Loucy (cell line): Measurements from ENCODE around the gene TMEM59L.

Source experiments
- H2AFZ ChIP-seq: fragments of 200-600 bp; sonication (generic); 2 replicates; pipeline ENCODE4 v1.6.0; 2016; ENCODE audit warnings: antibody characterized with exemption, mild to moderate bottlenecking, low read length, moderate library complexity
- H3F3A ChIP-seq: fragments of 200-600 bp; 2 replicates; pipeline ENCODE4 v1.6.0; 2016; ENCODE audit warnings: antibody characterized with exemption, low read depth, mild to moderate bottlenecking
- H3K27me3 ChIP-seq: fragments of 200-600 bp; sonication (generic); 2 replicates; pipeline ENCODE4 v1.6.1; 2014; ENCODE audit warnings: low read length, mild to moderate bottlenecking; ENCODE audit not compliant: insufficient read depth, poor library complexity, severe bottlenecking
- H3K36me3 ChIP-seq: fragments of 200-600 bp; sonication (generic); 2 replicates; pipeline ENCODE4 v1.6.1; 2016; ENCODE audit warnings: low read length; ENCODE audit not compliant: insufficient read depth
- H3K4me1 ChIP-seq: fragments of 200-600 bp; sonication (generic); 2 replicates; pipeline ENCODE4 v1.5.1; 2014; ENCODE audit warnings: low read length, mild to moderate bottlenecking; ENCODE audit not compliant: insufficient read depth, poor library complexity, severe bottlenecking
- H3K4me2 ChIP-seq: fragments of 200-600 bp; sonication (generic); 2 replicates; pipeline ENCODE4 v1.6.0; 2014; ENCODE audit warnings: antibody characterized with exemption, low read length, low read depth, mild to moderate bottlenecking; ENCODE audit not compliant: poor library complexity, severe bottlenecking
- H3K4me3 ChIP-seq: fragments of 200-600 bp; sonication (generic); 2 replicates; pipeline ENCODE4 v1.5.1; 2014; ENCODE audit warnings: low read length, mild to moderate bottlenecking, mixed read lengths; ENCODE audit not compliant: poor library complexity, severe bottlenecking
- H3K79me2 ChIP-seq: fragments of 200-600 bp; sonication (generic); 2 replicates; pipeline ENCODE4 v1.6.1; 2014; ENCODE audit warnings: low read length; ENCODE audit not compliant: insufficient read depth
- H3K9ac ChIP-seq: fragments of 200-600 bp; sonication (generic); 2 replicates; pipeline ENCODE4 v1.6.0; 2014; ENCODE audit warnings: mild to moderate bottlenecking, low read depth, low read length, moderate library complexity; ENCODE audit not compliant: poor library complexity, severe bottlenecking
- H3K9me2 ChIP-seq: fragments of 200-600 bp; sonication (generic); replicated peaks from 2 replicates; pipeline ENCODE4 v1.6.1; 2016; ENCODE audit warnings: low read depth, low read length, mixed read lengths
- H3K9me3 ChIP-seq: fragments of 200-600 bp; sonication (generic); 2 replicates; pipeline ENCODE4 v1.6.1; 2014; ENCODE audit warnings: mild to moderate bottlenecking, antibody characterized with exemption, low read length, low read depth; ENCODE audit not compliant: insufficient read depth
- H4K20me1 ChIP-seq: fragments of 200-600 bp; sonication (generic); 2 replicates; pipeline ENCODE4 v1.6.0; 2014; ENCODE audit warnings: antibody characterized with exemption, low read length, mild to moderate bottlenecking; ENCODE audit not compliant: insufficient read depth, poor library complexity, severe bottlenecking
- CTCF ChIP-seq: fragments of 200-600 bp; sonication (generic); conservative IDR thresholded peaks from 2 replicates; pipeline ENCODE4 v1.5.1; 2014; ENCODE audit warnings: mild to moderate bottlenecking, antibody characterized with exemption, low read length
- EZH2phosphoT487 ChIP-seq: fragments of 200-600 bp; IDR thresholded peaks from 2 replicates; pipeline ENCODE4 v1.6.1; 2018; ENCODE audit warnings: antibody characterized with exemption, mild to moderate bottlenecking, moderate library complexity, borderline replicate concordance

The TMEM59L gene

GRCh38 chr19:18609717-18610051 is 3.0 kb upstream of the TMEM59L start:
- H2AFZ ChIP-seq = no peak overlapping the region
- no peaks in the 10 kb centered on the region for H3K27me3 ChIP-seq
- no peaks in the 10 kb centered on the region for H3F3A ChIP-seq
- H3K36me3 ChIP-seq = no peaks in the 10 kb centered on the region
- no peaks in the 10 kb centered on the region for H4K20me1 ChIP-seq
- no peak overlapping the region for H3K4me2 ChIP-seq
- no peaks in the 10 kb centered on the region for H3K79me2 ChIP-seq
- no peak overlapping the region for H3K4me3 ChIP-seq
- H3K4me1 ChIP-seq = no peaks in the 10 kb centered on the region
- TF ChIP-seq EZH2phosphoT487 = no peak
- TF ChIP-seq CTCF = no peak
- no peaks in the 10 kb centered on the region for H3K9me3 ChIP-seq
- no peaks in the 10 kb centered on the region for H3K9me2 ChIP-seq
- H3K9ac ChIP-seq = no peak overlapping the region

- Histone ChIP-seq H3K4me2 (no peak overlapping the region), H3K27me3 (no peaks in the 10 kb centered on the region), H3K4me1 (no peaks in the 10 kb centered on the region), H3K4me3 (no peak overlapping the region), H3K9me3 (no peaks in the 10 kb centered on the region), H3K79me2 (no peaks in the 10 kb centered on the region), H2AFZ (no peak overlapping the region), H3K9ac (no peak overlapping the region), H3K36me3 (no peaks in the 10 kb centered on the region), H3F3A (no peaks in the 10 kb centered on the region), H4K20me1 (no peaks in the 10 kb centered on the region), H3K9me2 (no peaks in the 10 kb centered on the region)
- TF ChIP-seq CTCF = no peak
- TF ChIP-seq EZH2phosphoT487 = no peak
These were observed 2.5 kb upstream of the TMEM59L start for GRCh38 chr19:18610245-18610555.

GRCh38 chr19:18610556-18611326 is 1.9 kb upstream of the TMEM59L start:
- no peaks in the 10 kb centered on the region for H3K27me3 ChIP-seq
- no peaks in the 10 kb centered on the region for H3K4me1 ChIP-seq
- H2AFZ ChIP-seq = no peak overlapping the region
- H4K20me1 ChIP-seq = no peaks in the 10 kb centered on the region
- H3F3A ChIP-seq = no peaks in the 10 kb centered on the region
- H3K9ac ChIP-seq = no peak overlapping the region
- H3K79me2 ChIP-seq = no peaks in the 10 kb centered on the region
- H3K9me2 ChIP-seq = no peaks in the 10 kb centered on the region
- H3K9me3 ChIP-seq = no peaks in the 10 kb centered on the region
- no peak for TF ChIP-seq CTCF
- no peak for TF ChIP-seq EZH2phosphoT487
- no peaks in the 10 kb centered on the region for H3K36me3 ChIP-seq
- no peak overlapping the region for H3K4me2 ChIP-seq
- no peak overlapping the region for H3K4me3 ChIP-seq
